HEK293 (cell line): ENCODE data around the gene PWWP2A.
A peak's percentile ranks its signal among the peaks of the same experiment; 100 is the strongest.

Experiments
- BCL6B ChIP-seq: fragments of 450-650 bp; formaldehyde crosslinking; IDR thresholded peaks from 2 replicates; pipeline ENCODE4 v1.5.1; 2017; ENCODE audit warnings: missing biosample characterization, missing genetic modification characterization
- GLIS1 ChIP-seq: fragments of 450-650 bp; formaldehyde crosslinking; IDR thresholded peaks from 2 replicates; pipeline ENCODE4 v1.5.1; 2016; ENCODE audit warnings: missing biosample characterization, missing genetic modification characterization
- HOXD13 ChIP-seq: sonication (generic); formaldehyde crosslinking; IDR thresholded peaks from 2 replicates; pipeline ENCODE4 v1.8.0; 2022; ENCODE audit warnings: missing genetic modification reagents, borderline replicate concordance
- TCF7L2 ChIP-seq: IDR thresholded peaks from 2 replicates; pipeline ENCODE4 v1.6.1; 2011; ENCODE audit warnings: low read depth, mild to moderate bottlenecking, inconsistent platforms, low read length, moderate library complexity, borderline replicate concordance
- ZBTB11 ChIP-seq: fragments of 450-650 bp; formaldehyde crosslinking; conservative IDR thresholded peaks from 2 replicates; pipeline ENCODE4 v1.5.1; 2016; ENCODE audit warnings: low read depth, missing biosample characterization, missing genetic modification characterization
- ZBTB26 ChIP-seq: fragments of 450-650 bp; formaldehyde crosslinking; optimal IDR thresholded peaks from 2 replicates; pipeline ENCODE3; 2016; ENCODE audit warnings: missing biosample characterization, mild to moderate bottlenecking, missing genetic modification characterization
- ZBTB8A ChIP-seq: fragments of 450-650 bp; formaldehyde crosslinking; IDR thresholded peaks from 2 replicates; pipeline ENCODE4 v1.5.1; 2016; ENCODE audit warnings: missing biosample characterization, missing genetic modification characterization
- ZNF169 ChIP-seq: fragments of 450-650 bp; formaldehyde crosslinking; IDR thresholded peaks from 2 replicates; pipeline ENCODE4 v1.5.1; 2016; ENCODE audit warnings: missing biosample characterization, missing genetic modification characterization
- ZNF266 ChIP-seq: fragments of 450-650 bp; formaldehyde crosslinking; IDR thresholded peaks from 2 replicates; pipeline ENCODE4 v1.5.1; 2016; ENCODE audit warnings: missing biosample characterization, missing genetic modification characterization, low read depth
- ZNF366 ChIP-seq: fragments of 450-650 bp; formaldehyde crosslinking; conservative IDR thresholded peaks from 2 replicates; pipeline ENCODE4 v1.5.1; 2016; ENCODE audit warnings: missing biosample characterization, missing genetic modification characterization
- ZNF404 ChIP-seq: fragments of 450-650 bp; formaldehyde crosslinking; IDR thresholded peaks from 2 replicates; pipeline ENCODE4 v1.5.1; 2017; ENCODE audit warnings: missing biosample characterization, missing genetic modification characterization
- ZNF426 ChIP-seq: fragments of 450-650 bp; formaldehyde crosslinking; IDR thresholded peaks from 2 replicates; pipeline ENCODE4 v1.5.1; 2017; ENCODE audit warnings: missing biosample characterization, missing genetic modification characterization, mild to moderate bottlenecking, inconsistent platforms, moderate library complexity
- ZNF433 ChIP-seq: fragments of 450-650 bp; formaldehyde crosslinking; IDR thresholded peaks from 2 replicates; pipeline ENCODE4 v1.5.1; 2016; ENCODE audit warnings: missing biosample characterization, missing genetic modification characterization, low read depth
- ZNF449 ChIP-seq: fragments of 450-650 bp; formaldehyde crosslinking; IDR thresholded peaks from 2 replicates; pipeline ENCODE4 v1.5.1; 2017; ENCODE audit warnings: missing biosample characterization, mild to moderate bottlenecking, missing genetic modification characterization, moderate library complexity
- ZNF529 ChIP-seq: fragments of 450-650 bp; formaldehyde crosslinking; IDR thresholded peaks from 2 replicates; pipeline ENCODE4 v1.5.1; 2017; ENCODE audit warnings: missing genetic modification characterization, missing biosample characterization; ENCODE audit not compliant: insufficient replicate concordance
- ZNF549 ChIP-seq: fragments of 450-650 bp; IDR thresholded peaks from 2 replicates; pipeline ENCODE4 v1.5.1; 2018; ENCODE audit warnings: missing biosample characterization, missing genetic modification characterization, mild to moderate bottlenecking, inconsistent platforms, moderate library complexity
- ZNF558 ChIP-seq: fragments of 450-650 bp; formaldehyde crosslinking; IDR thresholded peaks from 2 replicates; pipeline ENCODE4 v1.5.1; 2016; ENCODE audit warnings: missing biosample characterization, missing genetic modification characterization
- ZNF560 ChIP-seq: fragments of 450-650 bp; formaldehyde crosslinking; IDR thresholded peaks from 2 replicates; pipeline ENCODE4 v1.5.1; 2017; ENCODE audit warnings: missing biosample characterization, missing genetic modification characterization, borderline replicate concordance
- ZNF623 ChIP-seq: fragments of 450-650 bp; formaldehyde crosslinking; IDR thresholded peaks from 2 replicates; pipeline ENCODE4 v1.5.1; 2016; ENCODE audit warnings: missing biosample characterization, missing genetic modification characterization
- ZNF707 ChIP-seq: fragments of 450-650 bp; formaldehyde crosslinking; IDR thresholded peaks from 2 replicates; pipeline ENCODE4 v1.5.1; 2016; ENCODE audit warnings: missing biosample characterization, missing genetic modification characterization
- ZSCAN30 ChIP-seq: fragments of 450-650 bp; IDR thresholded peaks from 2 replicates; pipeline ENCODE4 v1.5.1; 2018; ENCODE audit warnings: missing biosample characterization, mild to moderate bottlenecking, missing genetic modification characterization, moderate library complexity
- TF ChIP-seq, protein P1 (sequence below): fragments of 450-650 bp; formaldehyde crosslinking; IDR thresholded peaks from 2 replicates; pipeline ENCODE4 v1.5.1; 2016; ENCODE audit warnings: missing biosample characterization, missing genetic modification characterization
- TF ChIP-seq, protein P2 (sequence below): fragments of 450-650 bp; formaldehyde crosslinking; IDR thresholded peaks from 2 replicates; pipeline ENCODE4 v1.5.1; 2016; ENCODE audit warnings: missing biosample characterization, missing genetic modification characterization
- TF ChIP-seq, protein P3 (sequence below): fragments of 450-650 bp; formaldehyde crosslinking; IDR thresholded peaks from 2 replicates; pipeline ENCODE4 v1.5.1; 2016; ENCODE audit warnings: missing biosample characterization, missing genetic modification characterization, borderline replicate concordance

PWWP2A gene

DNA sequence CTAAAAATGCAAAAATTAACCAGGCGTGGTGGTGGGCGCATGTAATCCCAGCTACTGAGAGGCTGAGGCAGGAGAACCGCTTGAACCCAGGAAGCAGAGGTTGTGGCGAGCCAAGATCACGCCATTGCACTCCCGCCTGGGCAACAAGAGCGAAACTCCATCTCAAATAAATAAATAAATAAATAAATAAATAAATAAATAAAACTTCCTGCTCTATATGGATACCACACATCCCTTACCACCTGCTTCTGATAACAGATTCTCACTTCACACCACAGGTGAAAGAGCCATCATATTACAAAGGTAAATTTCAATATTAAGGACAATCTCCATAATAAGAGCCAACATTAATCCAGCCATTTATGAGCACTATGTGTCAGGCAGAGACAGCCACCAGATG lies 9.4 kb upstream of the PWWP2A start (continued):
- TF ChIP-seq, protein P1, sequence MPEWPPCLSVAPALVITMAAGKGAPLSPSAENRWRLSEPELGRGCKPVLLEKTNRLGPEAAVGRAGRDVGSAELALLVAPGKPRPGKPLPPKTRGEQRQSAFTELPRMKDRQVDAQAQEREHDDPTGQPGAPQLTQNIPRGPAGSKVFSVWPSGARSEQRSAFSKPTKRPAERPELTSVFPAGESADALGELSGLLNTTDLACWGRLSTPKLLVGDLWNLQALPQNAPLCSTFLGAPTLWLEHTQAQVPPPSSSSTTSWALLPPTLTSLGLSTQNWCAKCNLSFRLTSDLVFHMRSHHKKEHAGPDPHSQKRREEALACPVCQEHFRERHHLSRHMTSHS (tag by site-specific recombination), result no peak
- TF ChIP-seq ZBTB11 (peak; percentile 65), ZNF169 (tag by site-specific recombination) (no peak), ZNF404 (no peak), ZNF623 (tag by site-specific recombination) (peak; percentile 69), ZBTB8A (tag by site-specific recombination) (peak; percentile 49; the same call in 1 of the 2 replicates), ZNF266 (tag by site-specific recombination) (peak; percentile 67), ZNF426 (tag by site-specific recombination) (peak; percentile 83), ZNF366 (tag by site-specific recombination) (no peak), ZNF560 (tag by site-specific recombination) (peak; percentile 54; the same call in 1 of the 2 replicates), BCL6B (tag by site-specific recombination) (no peak), TCF7L2 (no peak), HOXD13 (CRISPR knock-in tag) (no peak), ZNF549 (no peak), ZSCAN30 (no peak), ZNF707 (no peak), ZNF558 (tag by site-specific recombination) (peak; percentile 61; the same call in 1 of the 2 replicates), ZNF449 (tag by site-specific recombination) (no peak), ZBTB26 (no peak), ZNF433 (tag by site-specific recombination) (peak; percentile 66; the same call in 1 of the 2 replicates), ZNF529 (tag by site-specific recombination) (peak; percentile 30), GLIS1 (no peak)
- TF ChIP-seq, protein P2, sequence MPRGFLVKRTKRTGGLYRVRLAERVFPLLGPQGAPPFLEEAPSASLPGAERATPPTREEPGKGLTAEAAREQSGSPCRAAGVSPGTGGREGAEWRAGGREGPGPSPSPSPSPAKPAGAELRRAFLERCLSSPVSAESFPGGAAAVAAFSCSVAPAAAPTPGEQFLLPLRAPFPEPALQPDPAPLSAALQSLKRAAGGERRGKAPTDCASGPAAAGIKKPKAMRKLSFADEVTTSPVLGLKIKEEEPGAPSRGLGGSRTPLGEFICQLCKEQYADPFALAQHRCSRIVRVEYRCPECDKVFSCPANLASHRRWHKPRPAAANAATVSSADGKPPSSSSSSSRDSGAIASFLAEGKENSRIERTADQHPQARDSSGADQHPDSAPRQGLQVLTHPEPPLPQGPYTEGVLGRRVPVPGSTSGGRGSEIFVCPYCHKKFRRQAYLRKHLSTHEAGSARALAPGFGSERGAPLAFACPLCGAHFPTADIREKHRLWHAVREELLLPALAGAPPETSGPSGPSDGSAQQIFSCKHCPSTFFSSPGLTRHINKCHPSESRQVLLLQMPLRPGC (tag by site-specific recombination), result no peak
- TF ChIP-seq, protein P3, sequence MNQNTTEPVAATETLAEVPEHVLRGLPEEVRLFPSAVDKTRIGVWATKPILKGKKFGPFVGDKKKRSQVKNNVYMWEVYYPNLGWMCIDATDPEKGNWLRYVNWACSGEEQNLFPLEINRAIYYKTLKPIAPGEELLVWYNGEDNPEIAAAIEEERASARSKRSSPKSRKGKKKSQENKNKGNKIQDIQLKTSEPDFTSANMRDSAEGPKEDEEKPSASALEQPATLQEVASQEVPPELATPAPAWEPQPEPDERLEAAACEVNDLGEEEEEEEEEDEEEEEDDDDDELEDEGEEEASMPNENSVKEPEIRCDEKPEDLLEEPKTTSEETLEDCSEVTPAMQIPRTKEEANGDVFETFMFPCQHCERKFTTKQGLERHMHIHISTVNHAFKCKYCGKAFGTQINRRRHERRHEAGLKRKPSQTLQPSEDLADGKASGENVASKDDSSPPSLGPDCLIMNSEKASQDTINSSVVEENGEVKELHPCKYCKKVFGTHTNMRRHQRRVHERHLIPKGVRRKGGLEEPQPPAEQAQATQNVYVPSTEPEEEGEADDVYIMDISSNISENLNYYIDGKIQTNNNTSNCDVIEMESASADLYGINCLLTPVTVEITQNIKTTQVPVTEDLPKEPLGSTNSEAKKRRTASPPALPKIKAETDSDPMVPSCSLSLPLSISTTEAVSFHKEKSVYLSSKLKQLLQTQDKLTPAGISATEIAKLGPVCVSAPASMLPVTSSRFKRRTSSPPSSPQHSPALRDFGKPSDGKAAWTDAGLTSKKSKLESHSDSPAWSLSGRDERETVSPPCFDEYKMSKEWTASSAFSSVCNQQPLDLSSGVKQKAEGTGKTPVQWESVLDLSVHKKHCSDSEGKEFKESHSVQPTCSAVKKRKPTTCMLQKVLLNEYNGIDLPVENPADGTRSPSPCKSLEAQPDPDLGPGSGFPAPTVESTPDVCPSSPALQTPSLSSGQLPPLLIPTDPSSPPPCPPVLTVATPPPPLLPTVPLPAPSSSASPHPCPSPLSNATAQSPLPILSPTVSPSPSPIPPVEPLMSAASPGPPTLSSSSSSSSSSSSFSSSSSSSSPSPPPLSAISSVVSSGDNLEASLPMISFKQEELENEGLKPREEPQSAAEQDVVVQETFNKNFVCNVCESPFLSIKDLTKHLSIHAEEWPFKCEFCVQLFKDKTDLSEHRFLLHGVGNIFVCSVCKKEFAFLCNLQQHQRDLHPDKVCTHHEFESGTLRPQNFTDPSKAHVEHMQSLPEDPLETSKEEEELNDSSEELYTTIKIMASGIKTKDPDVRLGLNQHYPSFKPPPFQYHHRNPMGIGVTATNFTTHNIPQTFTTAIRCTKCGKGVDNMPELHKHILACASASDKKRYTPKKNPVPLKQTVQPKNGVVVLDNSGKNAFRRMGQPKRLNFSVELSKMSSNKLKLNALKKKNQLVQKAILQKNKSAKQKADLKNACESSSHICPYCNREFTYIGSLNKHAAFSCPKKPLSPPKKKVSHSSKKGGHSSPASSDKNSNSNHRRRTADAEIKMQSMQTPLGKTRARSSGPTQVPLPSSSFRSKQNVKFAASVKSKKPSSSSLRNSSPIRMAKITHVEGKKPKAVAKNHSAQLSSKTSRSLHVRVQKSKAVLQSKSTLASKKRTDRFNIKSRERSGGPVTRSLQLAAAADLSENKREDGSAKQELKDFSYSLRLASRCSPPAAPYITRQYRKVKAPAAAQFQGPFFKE (tag by site-specific recombination), result no peak
